Stomach (tissue), 9 donors: ENCODE data around the gene ADAM12. TPM values are rescaled to one million over a fixed set of nuclear protein-coding genes. Genes with fewer than 3 reads are reported as not detected.
"Not testable (repeated sequence)": the region's sequence is repeated elsewhere in the genome, so short reads cannot be mapped to it uniquely, and the experiment has no call there.

Experiments
- DNase-seq, 2 donors: peaks; one replicate each; pipeline versions ENCODE4 v3.0.0 to v3.0.0-alpha.2; 2013 to 2019
- H3K27ac ChIP-seq, 5 donors: fragments of 200-600 bp in 4 of 5; sonication (generic) in 4 of 5; one replicate each; pipeline ENCODE4 v1.5.1; 2013 to 2019; ENCODE audit warnings: mild to moderate bottlenecking in 1 of 5, moderate library complexity in 1 of 5
- H3K27me3 ChIP-seq, 3 donors: fragments of 200-600 bp; sonication (generic); one replicate each; pipeline ENCODE4 v1.5.1; 2017 to 2019; ENCODE audit warnings: mixed run types in 1 of 3
- H3K36me3 ChIP-seq, 4 donors: fragments of 200-600 bp; sonication (generic); 1 replicate in 3 of 4; 2 replicates in 1 of 4; pipeline ENCODE4 v1.5.1; 2016 to 2019
- H3K4me1 ChIP-seq, 4 donors: fragments of 200-600 bp; sonication (generic); one replicate each; pipeline ENCODE4 v1.5.1; 2016 to 2019
- H3K4me3 ChIP-seq, 4 donors: fragments of 200-600 bp; sonication (generic) in 3 of 4; one replicate each; pipeline ENCODE4 v1.5.1; 2016 to 2019; ENCODE audit warnings: mild to moderate bottlenecking in 1 of 4
- H3K9me3 ChIP-seq, 4 donors: fragments of 200-600 bp; sonication (generic); one replicate each; pipeline ENCODE4 v1.5.1; 2016 to 2019
- CTCF ChIP-seq, 7 experiments: fragments of 450-650 bp in 4 of 7; fragments of 200-600 bp in 3 of 7; sonication (generic) in 3 of 7; IDR thresholded peaks; one replicate each; pipeline ENCODE4 v1.5.1; 2016 to 2019; ENCODE audit warnings: antibody characterized with exemption in 7 of 7, control low read depth in 2 of 7, mild to moderate bottlenecking in 1 of 7
- EP300 ChIP-seq: sonication (generic); formaldehyde crosslinking; IDR thresholded peaks from one replicate; pipeline ENCODE4 v1.6.1; 2017; ENCODE audit warnings: antibody characterized with exemption
- POLR2A ChIP-seq, 4 donors: fragments of 450-650 bp; IDR thresholded peaks; one replicate each; pipeline ENCODE4 v1.6.1; 2016; ENCODE audit warnings: antibody characterized with exemption in 4 of 4, control low read depth in 2 of 4, mild to moderate bottlenecking in 1 of 4, moderate library complexity in 1 of 4
- POLR2AphosphoS5 ChIP-seq, 3 donors: sonication (generic); formaldehyde crosslinking; IDR thresholded peaks; one replicate each; pipeline ENCODE4 v1.6.1; 2016; ENCODE audit warnings: antibody characterized with exemption in 3 of 3
- WGBS, 5 donors: extraction: QIAGEN DNeasy Blood & Tissue Kit in 3 of 5; methylation state at CpG; one replicate each; pipeline versions ENCODE4 v1.1.5 to v1.1.7; 2013 to 2018; 5-methylcytosine and 5-hydroxymethylcytosine counted together
- intact Hi-C: fragments of 100-400 bp; cut with DNase I; formaldehyde crosslinking; loops from one replicate; pipeline ENCODE4 v1.15.1; 2023; ENCODE audit warnings: low total_unique reads
- polyA plus RNA-seq, 3 donors: library from polyadenylated mRNA; stranded (reverse); fragments of 200-250 nt; gene quantifications; one replicate each; pipeline ENCODE4 v1.2.3, GENCODE V29; 2013
- total RNA-seq, 5 donors: library from RNA; depleted of rRNA; stranded (reverse); fragments of >200 nt; gene quantifications; one replicate each; pipeline versions ENCODE4 v1.1.0 to v1.2.3, GENCODE V29; 2014 to 2016
- donor health status: healthy with polysubstance abuse.
- donor health status: Bipolar disorder and iron deficiency.
- donor health status: healthy.

The ADAM12 gene
- total and polyA plus RNA-seq, 8 donors: 0.03 to 6.4 (median 0.50) TPM; not detected in 3

- intact Hi-C loops: no loop called here
- no peak for DNase-seq
- H3K27me3 ChIP-seq: peaks cover 0 to 7% (median 0%) of the 10 kb centered on the region in 3 donors
- H3K4me3 ChIP-seq: no peak overlapping the region
- no peaks in the 10 kb centered on the region for H3K9me3 ChIP-seq
- H3K4me1 ChIP-seq: no peaks in the 10 kb centered on the region
- TF ChIP-seq EP300 (no peak), CTCF (IDR thresholded peaks at IDR 0.05) (no peak), POLR2AphosphoS5 (IDR thresholded peaks at IDR 0.05) (no peak), POLR2A (IDR thresholded peaks at IDR 0.05) (no peak)
- 73 to 88% (median 77%) methylated on average over 7 of the region's 7 CpGs for WGBS, 5 donors
- H3K27ac ChIP-seq: no peak overlapping the region
- H3K36me3 ChIP-seq: no peaks in the 10 kb centered on the region
Measured at GRCh38 chr10:126179637-126180036, 208.6 kb downstream of the ADAM12 start.

- intact Hi-C loops: no loop called here
- WGBS, 5 donors: 43 to 54% (median 44%) methylated on average over 7 of the region's 7 CpGs
- Histone ChIP-seq H3K4me1 (no peaks in the 10 kb centered on the region), H3K27ac (no peak overlapping the region), H3K36me3 (no peaks in the 10 kb centered on the region), H3K9me3 (no peaks in the 10 kb centered on the region), H3K4me3 (no peak overlapping the region), H3K27me3 (peaks cover 0 to under 1% (median 0%) of the 10 kb centered on the region in 3 donors)
- TF ChIP-seq POLR2AphosphoS5 (IDR thresholded peaks at IDR 0.05) (no peak), CTCF (IDR thresholded peaks at IDR 0.05) (no peak), EP300 (no peak)
- DNase-seq: no peak
Measured at GRCh38 chr10:126177417-126178030, 210.8 kb downstream of the ADAM12 start.

GRCh38 chr10:126175641-126176262, 212.5 kb downstream of the ADAM12 start:
- no peak overlapping the region for H3K27ac ChIP-seq
- no peaks in the 10 kb centered on the region for H3K4me1 ChIP-seq
- no peaks in the 10 kb centered on the region for H3K9me3 ChIP-seq
- no peak for TF ChIP-seq POLR2A (IDR thresholded peaks at IDR 0.05)
- TF ChIP-seq CTCF (IDR thresholded peaks at IDR 0.05): no peak
- no peak for TF ChIP-seq EP300
- no peak for TF ChIP-seq POLR2AphosphoS5 (IDR thresholded peaks at IDR 0.05)
- no peak overlapping the region for H3K4me3 ChIP-seq
- 66 to 81% (median 75%) methylated on average over 14 of the region's 14 CpGs for WGBS, 5 donors
- intact Hi-C loops: no loop called here
- no peaks in the 10 kb centered on the region for H3K27me3 ChIP-seq
- no peak for DNase-seq
- H3K36me3 ChIP-seq: no peaks in the 10 kb centered on the region

- H3K9me3 ChIP-seq, H3K36me3 ChIP-seq, H3K27ac ChIP-seq, DNase-seq, intact Hi-C loops, H3K4me3 ChIP-seq, H3K4me1 ChIP-seq, H3K27me3 ChIP-seq: not testable (repeated sequence)
- WGBS, 5 donors: 67 to 100% methylated on average over 1 of the region's 1 CpG; no CpG with 5 or more reads in 3 of the 5 donors
Measured at GRCh38 chr10:126172755-126173154, 215.5 kb downstream of the ADAM12 start.

GRCh38 chr10:126171555-126171954, 216.7 kb downstream of the ADAM12 start:
- H3K27ac ChIP-seq: no peak overlapping the region
- H3K4me3 ChIP-seq: no peak overlapping the region
- DNase-seq: peak in 1 of 2 donors; percentile 70
- H3K36me3 ChIP-seq: no peaks in the 10 kb centered on the region
- intact Hi-C loops: no loop called here
- H3K27me3 ChIP-seq: no peaks in the 10 kb centered on the region
- no peaks in the 10 kb centered on the region for H3K4me1 ChIP-seq
- TF ChIP-seq CTCF (IDR thresholded peaks at IDR 0.05): no peak
- no peak for TF ChIP-seq POLR2AphosphoS5 (IDR thresholded peaks at IDR 0.05)
- TF ChIP-seq POLR2A (IDR thresholded peaks at IDR 0.05): no peak
- no peak for TF ChIP-seq EP300
- no peaks in the 10 kb centered on the region for H3K9me3 ChIP-seq
- 73 to 78% (median 74%) methylated on average over 5 of the region's 5 CpGs for WGBS, 5 donors
